ENCODE results near the gene TATDN2. TPM values are rescaled to one million over a fixed set of nuclear protein-coding genes. Genes with fewer than 3 reads are reported as not detected.
"Not testable (repeated sequence)": the region's sequence is repeated elsewhere in the genome, so short reads cannot be mapped to it uniquely, and the experiment has no call there.

TATDN2 gene
- total and polyA plus RNA-seq, 2 experiments from 2014 or later = 4.6 to 8.4 TPM

DNA sequence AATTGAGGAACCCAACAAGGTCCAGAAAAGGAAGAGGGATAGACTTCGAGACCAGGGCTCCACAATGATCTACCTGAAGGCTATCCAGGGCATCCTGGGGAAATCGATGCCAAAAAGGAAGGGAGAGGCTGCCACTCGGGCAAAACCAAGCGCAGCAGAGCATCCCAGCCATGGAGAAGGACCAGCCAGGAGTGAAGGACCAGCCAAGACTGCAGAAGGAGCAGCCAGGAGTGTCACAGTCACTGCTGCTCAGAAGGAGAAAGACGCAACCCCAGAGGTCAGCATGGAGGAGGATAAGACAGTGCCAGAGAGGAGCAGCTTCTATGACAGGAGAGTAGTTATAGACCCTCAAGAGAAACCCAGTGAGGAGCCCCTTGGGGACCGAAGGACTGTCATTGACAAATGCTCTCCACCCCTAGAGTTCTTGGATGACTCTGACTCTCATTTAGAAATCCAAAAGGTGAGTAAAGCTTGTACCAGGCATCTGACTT, 12.0 kb downstream of the TATDN2 start:
- Histone ChIP-seq H3K79me2 (ENCODE audit: insufficient read depth) (peaks cover 87% of the 10 kb centered on the region), H4K20me1 (ENCODE audit: insufficient read depth) (no peaks in the 10 kb centered on the region; the same call in 1 of the 2 replicates), H3K9me3 (ENCODE audit: low read depth) (no peaks in the 10 kb centered on the region), H3F3A (ENCODE audit: insufficient read depth) (peaks cover 13% of the 10 kb centered on the region; the same call in 1 of the 2 replicates), H3K9me2 (ENCODE audit: insufficient read depth) (no peaks in the 10 kb centered on the region), H3K4me2 (ENCODE audit: unreplicated experiment) (no peak overlapping the region), H3K9ac (no peak overlapping the region), H3K36me3 (ENCODE audit: low read depth) (peaks cover 8% of the 10 kb centered on the region; the same call in 1 of the 2 replicates), H3K27me3 (replicated peaks; ENCODE audit: insufficient read depth) (no peaks in the 10 kb centered on the region), H3K4me1 (ENCODE audit: insufficient read depth) (peaks cover 11% of the 10 kb centered on the region), H3K27ac (no peak overlapping the region), H3K4me3 (no peak overlapping the region), H2AFZ (no peak overlapping the region)
- DNase-seq = no peak
- no peak for TF ChIP-seq EZH2phosphoT487 (IDR thresholded peaks at IDR 0.05; ENCODE audit: insufficient read depth, low read depth)
- TF ChIP-seq EZH2 (IDR thresholded peaks at IDR 0.05; ENCODE audit: insufficient read depth, poor library complexity, severe bottlenecking) = no peak
- in situ Hi-C loops (cut with MboI) = no loop called here
- 75 to 80% methylated on average over 6 of the region's 6 CpGs for WGBS, 2 experiments (ENCODE audit: low coverage in 1 of 2, low lambda C conversion rate in 2 of 2, missing lambda C conversion rate in 2 of 2)

DNA sequence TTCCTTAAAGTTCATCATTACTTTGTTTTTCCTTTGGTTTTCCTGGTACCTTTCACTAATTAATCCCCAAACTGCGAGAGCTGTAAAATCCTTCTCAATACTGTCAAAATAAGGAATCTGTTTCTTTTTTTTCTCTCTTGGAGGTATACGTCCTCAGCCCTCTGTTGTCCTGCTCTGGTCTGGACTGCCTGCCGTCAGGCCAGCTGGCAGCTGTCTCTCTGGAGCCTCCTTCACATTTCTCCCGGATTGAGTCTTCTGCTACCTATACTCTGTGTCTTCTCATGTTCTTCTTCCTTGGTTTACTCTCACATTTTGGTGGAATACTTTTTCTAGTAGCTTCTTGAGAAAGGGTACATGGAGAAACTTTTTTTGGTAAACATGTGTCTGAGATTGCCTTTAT, 13.8 kb downstream of the TATDN2 start:
- no peak for TF ChIP-seq EZH2phosphoT487 (IDR thresholded peaks at IDR 0.05; ENCODE audit: insufficient read depth, low read depth)
- no peak for TF ChIP-seq EZH2 (IDR thresholded peaks at IDR 0.05; ENCODE audit: insufficient read depth, poor library complexity, severe bottlenecking)
- Histone ChIP-seq H3K9me3 (ENCODE audit: low read depth) (no peaks in the 10 kb centered on the region), H3K4me3 (no peak overlapping the region), H2AFZ (no peak overlapping the region), H3K36me3 (ENCODE audit: low read depth) (peaks cover 6% of the 10 kb centered on the region; the same call in 1 of the 2 replicates), H3F3A (ENCODE audit: insufficient read depth) (peaks cover 13% of the 10 kb centered on the region; the same call in 1 of the 2 replicates), H3K4me1 (ENCODE audit: insufficient read depth) (peaks cover 11% of the 10 kb centered on the region), H3K9me2 (ENCODE audit: insufficient read depth) (no peaks in the 10 kb centered on the region), H3K79me2 (ENCODE audit: insufficient read depth) (peaks cover 87% of the 10 kb centered on the region), H4K20me1 (ENCODE audit: insufficient read depth) (no peaks in the 10 kb centered on the region; the same call in 1 of the 2 replicates), H3K9ac (no peak overlapping the region), H3K4me2 (ENCODE audit: unreplicated experiment) (no peak overlapping the region), H3K27ac (no peak overlapping the region), H3K27me3 (replicated peaks; ENCODE audit: insufficient read depth) (no peaks in the 10 kb centered on the region)
- in situ Hi-C loops (cut with MboI) = no loop called here
- WGBS, 2 experiments (ENCODE audit: low coverage in 1 of 2, low lambda C conversion rate in 2 of 2, missing lambda C conversion rate in 2 of 2) = 76 to 80% methylated on average over 4 of the region's 4 CpGs
- no peak for DNase-seq

DNA sequence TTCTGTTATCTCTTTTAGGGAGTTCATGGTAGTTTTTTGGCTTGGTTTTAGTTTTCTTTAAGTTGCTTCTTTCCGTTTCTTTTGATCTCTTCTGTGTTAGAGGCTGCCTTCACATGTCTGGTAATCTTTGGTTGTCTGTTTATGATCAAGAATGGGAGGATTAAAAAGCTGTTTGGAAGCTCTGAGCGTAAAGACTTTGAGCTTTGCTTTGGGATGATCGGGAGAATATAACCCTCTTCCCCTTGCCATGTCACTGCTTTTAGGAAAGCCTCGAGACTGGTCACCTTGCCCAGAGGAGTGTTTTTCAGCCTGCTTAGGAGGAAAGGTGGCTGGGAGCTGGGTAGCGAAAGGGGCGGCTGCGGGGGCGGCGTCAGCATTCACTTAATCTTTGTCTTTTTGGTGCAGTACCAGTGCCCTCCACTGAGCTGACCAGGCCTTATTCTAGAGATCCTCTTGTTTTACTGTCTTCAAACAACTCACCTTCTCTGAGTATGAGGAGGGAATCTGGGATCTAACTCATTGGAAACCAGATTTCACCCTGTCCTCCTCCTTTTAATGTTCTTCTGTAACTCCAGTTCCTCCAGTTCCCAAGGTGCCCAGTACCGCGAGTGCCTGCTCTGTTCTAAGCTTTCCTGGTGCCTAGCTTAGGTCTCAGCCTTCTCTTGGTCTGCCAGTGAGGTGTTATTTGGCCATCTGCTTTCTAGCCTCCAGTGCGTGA, 15.5 kb downstream of the TATDN2 start:
- H3F3A ChIP-seq (ENCODE audit: insufficient read depth) = peaks cover 13% of the 10 kb centered on the region; the same call in 1 of the 2 replicates
- H3K36me3 ChIP-seq (ENCODE audit: low read depth) = peaks cover 6% of the 10 kb centered on the region; the same call in 1 of the 2 replicates
- peak; percentile 81 for DNase-seq
- no peaks in the 10 kb centered on the region for H3K9me3 ChIP-seq (ENCODE audit: low read depth)
- peak overlapping the region; percentile 39 for H3K9ac ChIP-seq
- H3K9me2 ChIP-seq (ENCODE audit: insufficient read depth) = no peaks in the 10 kb centered on the region
- H2AFZ ChIP-seq = peak overlapping the region; percentile 71
- H3K27ac ChIP-seq = peak overlapping the region; percentile 14
- 25 to 33% methylated on average over 12 of the region's 12 CpGs for WGBS, 2 experiments (ENCODE audit: low coverage in 1 of 2, low lambda C conversion rate in 2 of 2, missing lambda C conversion rate in 2 of 2)
- H4K20me1 ChIP-seq (ENCODE audit: insufficient read depth) = peaks cover 5% of the 10 kb centered on the region; the same call in 1 of the 2 replicates
- no peaks in the 10 kb centered on the region for H3K27me3 ChIP-seq (replicated peaks; ENCODE audit: insufficient read depth)
- peaks cover 87% of the 10 kb centered on the region for H3K79me2 ChIP-seq (ENCODE audit: insufficient read depth)
- H3K4me2 ChIP-seq (ENCODE audit: unreplicated experiment) = peak overlapping the region; percentile 55
- peak overlapping the region; percentile 57 for H3K4me3 ChIP-seq
- TF ChIP-seq EZH2phosphoT487 (IDR thresholded peaks at IDR 0.05; ENCODE audit: insufficient read depth, low read depth) = no peak
- TF ChIP-seq EZH2 (IDR thresholded peaks at IDR 0.05; ENCODE audit: insufficient read depth, poor library complexity, severe bottlenecking) = no peak
- H3K4me1 ChIP-seq (ENCODE audit: insufficient read depth) = peaks cover 14% of the 10 kb centered on the region
- in situ Hi-C loops (cut with MboI) = no loop called here

DNA sequence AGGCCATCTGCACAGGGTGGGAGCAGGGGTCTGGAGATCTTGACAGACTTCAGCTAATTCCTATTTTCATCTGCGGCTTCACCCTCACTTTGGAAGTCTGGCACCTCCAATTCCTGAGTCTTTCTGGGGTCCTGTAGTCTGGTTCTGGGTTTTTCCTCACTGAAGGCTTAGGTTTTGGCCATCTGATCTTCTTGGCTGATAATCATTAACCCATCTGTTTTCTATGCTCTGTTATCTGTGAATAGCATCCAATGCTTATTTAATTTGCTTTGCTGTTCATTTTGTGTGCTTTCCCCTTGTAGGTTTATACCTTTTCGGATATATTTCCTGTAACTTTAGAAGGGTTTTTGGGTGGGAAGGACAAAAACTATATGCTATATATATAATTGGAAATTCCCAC, 17.6 kb downstream of the TATDN2 start:
- Histone ChIP-seq H3K4me2 (ENCODE audit: unreplicated experiment) (no peak overlapping the region), H3F3A (ENCODE audit: insufficient read depth) (peaks cover 13% of the 10 kb centered on the region; the same call in 1 of the 2 replicates), H2AFZ (no peak overlapping the region), H4K20me1 (ENCODE audit: insufficient read depth) (peaks cover 8% of the 10 kb centered on the region; the same call in 1 of the 2 replicates), H3K4me3 (no peak overlapping the region), H3K9me3 (ENCODE audit: low read depth) (no peaks in the 10 kb centered on the region), H3K27me3 (replicated peaks; ENCODE audit: insufficient read depth) (no peaks in the 10 kb centered on the region), H3K79me2 (ENCODE audit: insufficient read depth) (peaks cover 94% of the 10 kb centered on the region), H3K9ac (no peak overlapping the region), H3K27ac (no peak overlapping the region), H3K4me1 (ENCODE audit: insufficient read depth) (peaks cover 14% of the 10 kb centered on the region), H3K9me2 (ENCODE audit: insufficient read depth) (no peaks in the 10 kb centered on the region), H3K36me3 (ENCODE audit: low read depth) (0 out of 2 replicates have a peak, but pooled peaks cover 6% of the 10 kb centered on the region)
- DNase-seq = no peak
- 98 to 100% methylated on average over 2 of the region's 2 CpGs for WGBS, 2 experiments (ENCODE audit: low coverage in 1 of 2, low lambda C conversion rate in 2 of 2, missing lambda C conversion rate in 2 of 2)
- in situ Hi-C loops (cut with MboI) = no loop called here
- TF ChIP-seq EZH2phosphoT487 (IDR thresholded peaks at IDR 0.05; ENCODE audit: insufficient read depth, low read depth) (no peak), EZH2 (IDR thresholded peaks at IDR 0.05; ENCODE audit: insufficient read depth, poor library complexity, severe bottlenecking) (no peak)

DNA sequence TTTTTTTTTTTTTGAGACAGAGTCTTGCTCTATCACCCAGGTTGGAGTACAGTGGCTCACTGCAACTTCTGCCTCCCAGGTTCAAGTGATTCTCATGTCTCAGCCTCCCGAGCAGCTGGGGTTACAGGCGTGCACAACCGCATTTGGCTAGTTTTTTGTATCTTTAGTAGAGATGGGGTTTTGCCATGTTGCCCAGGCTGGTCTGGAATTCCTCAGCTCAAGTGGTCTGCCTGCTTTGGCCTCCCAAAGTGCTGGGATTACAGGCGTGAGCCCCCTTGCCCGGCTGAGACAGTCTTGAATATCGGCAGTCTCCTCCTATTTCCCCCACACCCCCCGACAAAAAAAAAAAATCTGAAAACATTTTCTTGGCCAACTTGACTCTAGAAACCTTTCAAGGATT, 18.7 kb downstream of the TATDN2 start:
- Histone ChIP-seq H3K4me1 (ENCODE audit: insufficient read depth) (peaks cover 14% of the 10 kb centered on the region), H3F3A (ENCODE audit: insufficient read depth) (peaks cover 13% of the 10 kb centered on the region; the same call in 1 of the 2 replicates), H3K79me2 (ENCODE audit: insufficient read depth) (peaks cover 100% of the 10 kb centered on the region)
- DNase-seq; H3K36me3 ChIP-seq (ENCODE audit: low read depth); H3K4me3 ChIP-seq; H3K9ac ChIP-seq; H3K9me3 ChIP-seq (ENCODE audit: low read depth); H3K4me2 ChIP-seq (ENCODE audit: unreplicated experiment); H3K27ac ChIP-seq; H2AFZ ChIP-seq; in situ Hi-C loops (cut with MboI); H3K9me2 ChIP-seq (ENCODE audit: insufficient read depth); H3K27me3 ChIP-seq (replicated peaks; ENCODE audit: insufficient read depth); H4K20me1 ChIP-seq (ENCODE audit: insufficient read depth): not testable (repeated sequence)
- WGBS, 2 experiments (ENCODE audit: low coverage in 1 of 2, low lambda C conversion rate in 2 of 2, missing lambda C conversion rate in 2 of 2) = 40 to 47% methylated on average over 7 of the region's 7 CpGs

Data from GM23248 (cell line).